SK-N-SH (cell line): ENCODE measurements around the gene SETX. TPM values are rescaled to one million over a fixed set of nuclear protein-coding genes. Genes with fewer than 3 reads are reported as not detected.

Source experiments
- CTCF ChIA-PET: fragments of 300-600, 350-600 bp; formaldehyde crosslinking; extraction: SDS; loops from one replicate; lab custom pipeline; 2021; lab: Yijun Ruan, JAX
- POLR2A ChIA-PET: fragments of 350-600 bp; sonication (Branson Sonifier 250); formaldehyde crosslinking; extraction: SDS; loops from one replicate; lab custom pipeline; 2020; ENCODE audit warnings: antibody characterized with exemption, inconsistent platforms; lab: Yijun Ruan, JAX
- DNase-seq: peaks from one replicate; pipeline ENCODE4 v3.0.0; 2012
- H2AFZ ChIP-seq: fragments of 200-600 bp; sonication (generic); 2 replicates; pipeline ENCODE4 v1.8.1; 2016; ENCODE audit warnings: antibody characterized with exemption, mild to moderate bottlenecking, low read depth
- H3F3A ChIP-seq: fragments of 200-600 bp; sonication (generic); replicated peaks from 2 replicates; pipeline ENCODE3; 2016; ENCODE audit warnings: antibody characterized with exemption, mild to moderate bottlenecking; ENCODE audit not compliant: insufficient read depth
- H3K27ac ChIP-seq, 2 experiments: fragments of 200-500 bp in 1 of 2; fragments of 200-600 bp in 1 of 2; sonication (Bioruptor generic) in 1 of 2; sonication (generic), shearing (Covaris generic) in 1 of 2; 2 replicates each; pipeline versions ENCODE4 v1.5.1 to v1.6.1; 2014 to 2016; ENCODE audit warnings: low read depth in 2 of 2, inconsistent platforms in 1 of 2, low read length in 1 of 2, mild to moderate bottlenecking in 1 of 2, mixed read lengths in 1 of 2
- H3K27me3 ChIP-seq: fragments of 200-600 bp; sonication (generic), shearing (Covaris generic); 2 replicates; pipeline ENCODE4 v1.6.1; 2016; ENCODE audit warnings: mixed run types; ENCODE audit not compliant: insufficient read depth
- H3K36me3 ChIP-seq, 2 experiments: fragments of 200-500 bp in 1 of 2; fragments of 200-600 bp in 1 of 2; sonication (Bioruptor generic) in 1 of 2; sonication (generic) in 1 of 2; replicated peaks in 1 of 2; 2 replicates each; pipeline versions ENCODE3 to v1.5.1; 2014 to 2016; ENCODE audit warnings: low read length in 1 of 2, mild to moderate bottlenecking in 1 of 2; ENCODE audit not compliant: insufficient read depth in 2 of 2, control insufficient read depth in 1 of 2
- H3K4me1 ChIP-seq, 2 experiments: fragments of 200-500 bp in 1 of 2; fragments of 200-600 bp in 1 of 2; sonication (Bioruptor generic) in 1 of 2; sonication (generic), shearing (Covaris generic) in 1 of 2; 2 replicates each; pipeline versions ENCODE4 v1.5.1 to v1.6.1; 2014 to 2016; ENCODE audit warnings: low read depth in 1 of 2, low read length in 1 of 2, mixed run types in 1 of 2; ENCODE audit not compliant: insufficient read depth in 2 of 2, control insufficient read depth in 1 of 2
- H3K4me2 ChIP-seq: fragments of 200-600 bp; sonication (generic), shearing (Covaris generic); 2 replicates; pipeline ENCODE4 v1.6.1; 2017; ENCODE audit warnings: mixed run types
- H3K4me3 ChIP-seq, 2 experiments: fragments of 200-500 bp in 1 of 2; fragments of 200-600 bp in 1 of 2; sonication (Bioruptor generic) in 1 of 2; sonication (generic), shearing (Covaris generic) in 1 of 2; 2 replicates each; pipeline versions ENCODE4 v1.5.1 to v1.8.1; 2014 to 2016; ENCODE audit warnings: low read depth in 2 of 2, inconsistent platforms in 1 of 2, low read length in 1 of 2, mild to moderate bottlenecking in 1 of 2, mixed read lengths in 1 of 2, moderate library complexity in 1 of 2
- H3K79me2 ChIP-seq: fragments of 200-600 bp; sonication (generic); 2 replicates; pipeline ENCODE4 v1.8.1; 2017; ENCODE audit warnings: mild to moderate bottlenecking; ENCODE audit not compliant: insufficient read depth
- H3K9ac ChIP-seq: fragments of 200-600 bp; sonication (generic); 2 replicates; pipeline ENCODE4 v1.6.1; 2017; ENCODE audit warnings: mixed run types
- H3K9me2 ChIP-seq: fragments of 200-600 bp; sonication (generic); 2 replicates; pipeline ENCODE4 v1.6.1; 2017; ENCODE audit warnings: mixed run types
- H3K9me3 ChIP-seq: fragments of 200-600 bp; sonication (generic); 2 replicates; pipeline ENCODE4 v1.6.1; 2017; ENCODE audit warnings: mixed run types, mild to moderate bottlenecking, moderate library complexity
- H4K20me1 ChIP-seq: fragments of 200-600 bp; sonication (generic); 2 replicates; pipeline ENCODE4 v1.6.1; 2017; ENCODE audit warnings: mild to moderate bottlenecking, mixed run types; ENCODE audit not compliant: insufficient read depth
- EP300 ChIP-seq, 2 experiments: IDR thresholded peaks; 2 replicates each; pipeline versions ENCODE4 v1.4.0 to v1.6.1; 2012; ENCODE audit warnings: borderline replicate concordance in 1 of 2, low read depth in 1 of 2, low read length in 1 of 2
- GABPA ChIP-seq: IDR thresholded peaks from 2 replicates; pipeline ENCODE4 v1.4.0; 2012; ENCODE audit warnings: low read depth, mild to moderate bottlenecking
- POLR2AphosphoS5 ChIP-seq: IDR thresholded peaks from 2 replicates; pipeline ENCODE4 v1.6.1; 2012; ENCODE audit warnings: low read depth, low read length
- RAD21 ChIP-seq: IDR thresholded peaks from 2 replicates; pipeline ENCODE4 v1.6.1; 2012; ENCODE audit warnings: mild to moderate bottlenecking, low read length
- RCOR1 ChIP-seq: fragments of 150-350 bp; IDR thresholded peaks from 2 replicates; pipeline ENCODE4 v1.6.1; 2017; ENCODE audit warnings: antibody characterized with exemption, low read length
- SIN3A ChIP-seq: IDR thresholded peaks from 2 replicates; pipeline ENCODE4 v1.6.1; 2012; ENCODE audit warnings: low read depth, mild to moderate bottlenecking, low read length, moderate library complexity, borderline replicate concordance
- TAF1 ChIP-seq: IDR thresholded peaks from 2 replicates; pipeline ENCODE4 v1.6.1; 2012; ENCODE audit warnings: low read depth, mild to moderate bottlenecking, low read length, moderate library complexity, borderline replicate concordance
- WGBS: methylation state at CpG from one replicate; pipeline ENCODE4 v1.1.6; 2017; ENCODE audit warnings: low lambda C conversion rate; 5-methylcytosine and 5-hydroxymethylcytosine counted together
- polyA plus RNA-seq, 3 experiments: library from polyadenylated mRNA; depleted of rRNA; stranded (reverse); fragments of >200 nt; gene quantifications; 2 replicates each; pipeline ENCODE4 v1.2.3, GENCODE V29; 2012
- TF ChIP-seq, protein P1 (sequence below): IDR thresholded peaks from 2 replicates; pipeline ENCODE4 v1.4.0; 2012; ENCODE audit warnings: low read depth, borderline replicate concordance
- TF ChIP-seq, protein P2 (sequence below): fragments of 200-600 bp; sonication (generic); IDR thresholded peaks from 2 replicates; pipeline ENCODE4 v1.6.1; 2017; ENCODE audit warnings: antibody characterized with exemption, mild to moderate bottlenecking, moderate library complexity
- TF ChIP-seq, protein P3 (sequence below): IDR thresholded peaks from 2 replicates; pipeline ENCODE4; 2012
- TF ChIP-seq, protein P4 (sequence below): IDR thresholded peaks from 2 replicates; pipeline ENCODE4 v1.4.0; 2012; ENCODE audit warnings: low read depth, borderline replicate concordance

SETX gene
- polyA plus RNA-seq, 1 of the 3 experiments (the other 2 are of a cell fraction): 12.3 TPM

DNA sequence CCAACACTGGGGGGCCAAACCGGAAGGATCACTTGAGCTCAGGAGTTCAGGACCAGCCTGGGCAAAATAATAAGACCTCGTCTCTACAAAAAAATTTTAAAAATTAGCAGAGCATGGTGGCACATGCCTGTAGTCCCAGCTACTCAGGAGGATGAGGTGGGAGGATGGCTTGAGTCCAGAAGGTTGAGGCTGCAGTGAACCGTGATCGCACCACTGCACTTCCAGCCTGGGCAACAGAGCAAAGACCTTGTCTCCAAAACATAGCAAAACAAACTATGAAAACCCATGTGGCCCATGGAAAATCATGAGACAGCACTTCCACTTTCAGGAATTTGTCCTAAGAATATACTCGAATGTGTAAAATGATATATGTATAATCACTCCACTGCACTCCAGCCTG is 6.1 kb downstream of the SETX start (continued):
- TF ChIP-seq TAF1 (no peak), RCOR1 (no peak), GABPA (no peak)
- TF ChIP-seq, protein P1, sequence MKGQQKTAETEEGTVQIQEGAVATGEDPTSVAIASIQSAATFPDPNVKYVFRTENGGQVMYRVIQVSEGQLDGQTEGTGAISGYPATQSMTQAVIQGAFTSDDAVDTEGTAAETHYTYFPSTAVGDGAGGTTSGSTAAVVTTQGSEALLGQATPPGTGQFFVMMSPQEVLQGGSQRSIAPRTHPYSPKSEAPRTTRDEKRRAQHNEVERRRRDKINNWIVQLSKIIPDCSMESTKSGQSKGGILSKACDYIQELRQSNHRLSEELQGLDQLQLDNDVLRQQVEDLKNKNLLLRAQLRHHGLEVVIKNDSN: no peak
- TF ChIP-seq, protein P2, sequence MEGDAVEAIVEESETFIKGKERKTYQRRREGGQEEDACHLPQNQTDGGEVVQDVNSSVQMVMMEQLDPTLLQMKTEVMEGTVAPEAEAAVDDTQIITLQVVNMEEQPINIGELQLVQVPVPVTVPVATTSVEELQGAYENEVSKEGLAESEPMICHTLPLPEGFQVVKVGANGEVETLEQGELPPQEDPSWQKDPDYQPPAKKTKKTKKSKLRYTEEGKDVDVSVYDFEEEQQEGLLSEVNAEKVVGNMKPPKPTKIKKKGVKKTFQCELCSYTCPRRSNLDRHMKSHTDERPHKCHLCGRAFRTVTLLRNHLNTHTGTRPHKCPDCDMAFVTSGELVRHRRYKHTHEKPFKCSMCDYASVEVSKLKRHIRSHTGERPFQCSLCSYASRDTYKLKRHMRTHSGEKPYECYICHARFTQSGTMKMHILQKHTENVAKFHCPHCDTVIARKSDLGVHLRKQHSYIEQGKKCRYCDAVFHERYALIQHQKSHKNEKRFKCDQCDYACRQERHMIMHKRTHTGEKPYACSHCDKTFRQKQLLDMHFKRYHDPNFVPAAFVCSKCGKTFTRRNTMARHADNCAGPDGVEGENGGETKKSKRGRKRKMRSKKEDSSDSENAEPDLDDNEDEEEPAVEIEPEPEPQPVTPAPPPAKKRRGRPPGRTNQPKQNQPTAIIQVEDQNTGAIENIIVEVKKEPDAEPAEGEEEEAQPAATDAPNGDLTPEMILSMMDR: no peak
- TF ChIP-seq, all 33 proteins: peak for 0

DNA sequence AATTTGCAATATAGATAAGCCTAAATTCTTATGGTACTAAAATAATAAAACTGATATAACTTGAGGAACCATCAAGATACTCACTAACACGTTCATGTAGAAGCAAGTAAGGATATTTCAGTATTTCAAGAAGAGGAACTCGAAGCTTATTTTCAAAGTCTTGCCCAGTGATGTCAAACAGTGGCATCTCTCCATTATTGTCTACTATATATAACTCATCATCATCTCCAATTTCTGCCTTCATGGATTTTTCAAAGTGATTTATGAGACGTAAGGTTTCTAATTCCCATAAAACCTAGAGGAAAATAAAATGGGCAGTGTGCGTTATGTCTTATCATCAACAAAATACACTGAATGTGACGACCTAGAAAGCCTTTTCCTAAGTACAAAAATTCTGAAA is 8.6 kb downstream of the SETX start:
- H3K9ac ChIP-seq: no peak overlapping the region
- no peak overlapping the region for H3K4me3 ChIP-seq
- 0 out of 4 replicates have a peak, but pooled peaks cover 0 to 6% of the 10 kb centered on the region in 2 experiments for H3K4me1 ChIP-seq
- no peaks in the 10 kb centered on the region for H3K9me2 ChIP-seq
- ChIA-PET CTCF (interaction anchor here (0.9 kb wide), 1 partner anchor 161 kb away, joined by 3 read pairs; no protein-coding TSS in a partner anchor), POLR2A (interaction anchor here (1.3 kb wide), 1 partner anchor 9 kb away, joined by 6 read pairs; the partner anchor contains the start of gene SETX)
- H4K20me1 ChIP-seq: 0 out of 2 replicates have a peak, but pooled peaks cover 4% of the 10 kb centered on the region
- no peaks in the 10 kb centered on the region for H3F3A ChIP-seq
- H3K27me3 ChIP-seq: no peaks in the 10 kb centered on the region
- H2AFZ ChIP-seq: no peak overlapping the region
- WGBS: 92% methylated on average over 5 of the region's 5 CpGs
- TF ChIP-seq, protein P3, sequence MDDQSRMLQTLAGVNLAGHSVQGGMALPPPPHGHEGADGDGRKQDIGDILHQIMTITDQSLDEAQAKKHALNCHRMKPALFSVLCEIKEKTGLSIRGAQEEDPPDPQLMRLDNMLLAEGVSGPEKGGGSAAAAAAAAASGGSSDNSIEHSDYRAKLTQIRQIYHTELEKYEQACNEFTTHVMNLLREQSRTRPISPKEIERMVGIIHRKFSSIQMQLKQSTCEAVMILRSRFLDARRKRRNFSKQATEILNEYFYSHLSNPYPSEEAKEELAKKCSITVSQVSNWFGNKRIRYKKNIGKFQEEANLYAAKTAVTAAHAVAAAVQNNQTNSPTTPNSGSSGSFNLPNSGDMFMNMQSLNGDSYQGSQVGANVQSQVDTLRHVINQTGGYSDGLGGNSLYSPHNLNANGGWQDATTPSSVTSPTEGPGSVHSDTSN: no peak
- TF ChIP-seq TAF1 (no peak), EP300 (IDR thresholded peaks at IDR 0.05; ENCODE audit: borderline replicate concordance in 1 of 2, low read depth in 1 of 2, low read length in 1 of 2) (no peak), SIN3A (no peak), RAD21 (no peak)
- peaks cover 68 to 96% of the 10 kb centered on the region in 2 experiments for H3K36me3 ChIP-seq
- H3K27ac ChIP-seq: no peak overlapping the region
- no peak for DNase-seq
- peaks cover 53% of the 10 kb centered on the region for H3K79me2 ChIP-seq
- no peaks in the 10 kb centered on the region for H3K9me3 ChIP-seq
- no peak overlapping the region for H3K4me2 ChIP-seq

DNA sequence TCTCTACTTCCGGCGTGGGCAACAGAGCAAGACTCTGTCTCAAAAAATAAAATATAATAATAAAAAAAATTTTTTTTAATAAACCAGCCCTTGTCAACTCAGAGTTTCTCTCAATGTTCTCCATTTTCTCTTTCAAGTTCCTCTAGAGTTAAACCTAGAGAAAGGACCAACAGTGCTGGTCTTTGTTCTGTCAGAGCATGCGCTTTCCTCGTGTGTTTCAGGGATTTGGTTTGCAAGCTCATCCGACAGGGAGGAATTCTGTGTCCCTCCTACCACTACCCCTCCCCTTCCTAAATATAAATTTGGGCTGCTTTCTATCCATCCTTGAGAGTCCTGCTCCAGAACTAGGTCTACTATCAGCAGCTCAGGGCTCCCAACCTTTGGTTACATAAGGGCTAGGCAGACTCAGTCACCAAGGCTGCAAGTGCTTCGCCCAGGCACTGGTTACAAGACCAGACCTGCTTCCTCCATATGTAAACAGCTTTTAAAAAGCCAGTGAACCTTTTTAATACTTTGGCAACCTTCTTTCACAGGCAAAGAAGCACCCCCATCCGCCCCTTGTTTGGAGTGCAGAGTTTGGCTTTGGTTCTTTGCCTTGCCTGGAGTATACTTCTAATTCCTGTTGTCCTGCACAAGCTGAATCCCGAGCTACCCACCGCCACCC is 13.5 kb downstream of the SETX start:
- Histone ChIP-seq H3K4me1 (no peaks in the 10 kb centered on the region), H3K9me3 (no peaks in the 10 kb centered on the region), H3K4me2 (no peak overlapping the region), H3K36me3 (peaks cover 62 to 88% of the 10 kb centered on the region in 2 experiments), H3K27ac (no peak overlapping the region), H3F3A (peaks cover 3% of the 10 kb centered on the region), H3K79me2 (peaks cover 14% of the 10 kb centered on the region), H3K9ac (no peak overlapping the region), H3K27me3 (no peaks in the 10 kb centered on the region), H3K4me3 (no peak overlapping the region), H3K9me2 (no peaks in the 10 kb centered on the region), H2AFZ (no peak overlapping the region), H4K20me1 (0 out of 2 replicates have a peak, but pooled peaks cover 4% of the 10 kb centered on the region)
- TF ChIP-seq EP300 (IDR thresholded peaks at IDR 0.05; ENCODE audit: borderline replicate concordance in 1 of 2, low read depth in 1 of 2, low read length in 1 of 2) (no peak), POLR2AphosphoS5 (no peak)
- TF ChIP-seq, protein P4, sequence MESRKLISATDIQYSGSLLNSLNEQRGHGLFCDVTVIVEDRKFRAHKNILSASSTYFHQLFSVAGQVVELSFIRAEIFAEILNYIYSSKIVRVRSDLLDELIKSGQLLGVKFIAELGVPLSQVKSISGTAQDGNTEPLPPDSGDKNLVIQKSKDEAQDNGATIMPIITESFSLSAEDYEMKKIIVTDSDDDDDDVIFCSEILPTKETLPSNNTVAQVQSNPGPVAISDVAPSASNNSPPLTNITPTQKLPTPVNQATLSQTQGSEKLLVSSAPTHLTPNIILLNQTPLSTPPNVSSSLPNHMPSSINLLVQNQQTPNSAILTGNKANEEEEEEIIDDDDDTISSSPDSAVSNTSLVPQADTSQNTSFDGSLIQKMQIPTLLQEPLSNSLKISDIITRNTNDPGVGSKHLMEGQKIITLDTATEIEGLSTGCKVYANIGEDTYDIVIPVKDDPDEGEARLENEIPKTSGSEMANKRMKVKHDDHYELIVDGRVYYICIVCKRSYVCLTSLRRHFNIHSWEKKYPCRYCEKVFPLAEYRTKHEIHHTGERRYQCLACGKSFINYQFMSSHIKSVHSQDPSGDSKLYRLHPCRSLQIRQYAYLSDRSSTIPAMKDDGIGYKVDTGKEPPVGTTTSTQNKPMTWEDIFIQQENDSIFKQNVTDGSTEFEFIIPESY: no peak
- TF ChIP-seq, protein P2: no peak
- ChIA-PET POLR2A (no interaction called here), CTCF (interaction anchor here (0.6 kb wide), 1 partner anchor 13 kb away, joined by 3 read pairs; no protein-coding TSS in a partner anchor)
- WGBS: 95% methylated on average over 9 of the region's 9 CpGs
- DNase-seq: no peak
